GM23248 (cell line): Measurements from ENCODE around the gene TMEM161A. TPM values are rescaled to one million over a fixed set of nuclear protein-coding genes. Genes with fewer than 3 reads are reported as not detected.

ENCODE experiments used
- DNase-seq: peaks from one replicate; pipeline ENCODE4 v3.0.0-alpha.2; 2015
- H2AFZ ChIP-seq: fragments of 200-600 bp; sonication (generic); 2 replicates; pipeline ENCODE4 v1.6.1; 2016; ENCODE audit warnings: antibody characterized with exemption
- H3F3A ChIP-seq: fragments of 200-600 bp; sonication (generic); 2 replicates; pipeline ENCODE4 v1.6.1; 2016; ENCODE audit warnings: mild to moderate bottlenecking, antibody characterized with exemption, mixed run types; ENCODE audit not compliant: insufficient read depth
- H3K27ac ChIP-seq: fragments of 200-600 bp; sonication (generic); 2 replicates; pipeline ENCODE4 v1.5.1; 2016; ENCODE audit warnings: mild to moderate bottlenecking
- H3K27me3 ChIP-seq: fragments of 200-600 bp; sonication (generic); replicated peaks from 2 replicates; pipeline ENCODE4 v1.6.1; 2016; ENCODE audit warnings: mild to moderate bottlenecking; ENCODE audit not compliant: insufficient read depth
- H3K36me3 ChIP-seq: fragments of 200-600 bp; sonication (generic); 2 replicates; pipeline ENCODE4 v1.6.1; 2016; ENCODE audit warnings: low read depth, mild to moderate bottlenecking
- H3K4me1 ChIP-seq: fragments of 200-600 bp; sonication (generic); 2 replicates; pipeline ENCODE4 v1.6.1; 2016; ENCODE audit warnings: mild to moderate bottlenecking; ENCODE audit not compliant: insufficient read depth
- H3K4me2 ChIP-seq: fragments of 200-600 bp; sonication (generic); one replicate; pipeline ENCODE4 v1.6.1; 2016; ENCODE audit warnings: mild to moderate bottlenecking; ENCODE audit not compliant: unreplicated experiment
- H3K4me3 ChIP-seq: fragments of 200-600 bp; sonication (generic); 2 replicates; pipeline ENCODE4 v1.5.1; 2016; ENCODE audit warnings: mild to moderate bottlenecking
- H3K79me2 ChIP-seq: fragments of 200-600 bp; sonication (generic); 2 replicates; pipeline ENCODE4 v1.6.1; 2016; ENCODE audit warnings: mild to moderate bottlenecking; ENCODE audit not compliant: insufficient read depth
- H3K9ac ChIP-seq: fragments of 200-600 bp; sonication (generic); 2 replicates; pipeline ENCODE4 v1.6.1; 2016; ENCODE audit warnings: mild to moderate bottlenecking
- H3K9me2 ChIP-seq: fragments of 200-600 bp; sonication (generic); 2 replicates; pipeline ENCODE4 v1.6.1; 2016; ENCODE audit warnings: mixed run types, mild to moderate bottlenecking, moderate library complexity; ENCODE audit not compliant: insufficient read depth
- H3K9me3 ChIP-seq: fragments of 200-600 bp; sonication (generic); one replicate; pipeline ENCODE4 v1.6.1; 2017; ENCODE audit warnings: low read depth
- H4K20me1 ChIP-seq: fragments of 200-600 bp; sonication (generic); 2 replicates; pipeline ENCODE4 v1.6.0; 2016; ENCODE audit not compliant: insufficient read depth
- EZH2 ChIP-seq: fragments of 200-600 bp; sonication (generic); IDR thresholded peaks from 2 replicates; pipeline ENCODE4 v1.6.1; 2018; ENCODE audit warnings: antibody characterized with exemption, mild to moderate bottlenecking; ENCODE audit not compliant: insufficient read depth, poor library complexity, severe bottlenecking
- EZH2phosphoT487 ChIP-seq: fragments of 200-600 bp; sonication (generic); IDR thresholded peaks from 2 replicates; pipeline ENCODE4 v1.6.1; 2018; ENCODE audit warnings: antibody characterized with exemption, moderate library complexity, mild to moderate bottlenecking, low read depth; ENCODE audit not compliant: insufficient read depth
- WGBS, 2 experiments: methylation state at CpG; one replicate each; pipeline ENCODE4 v1.1.6; 2015 to 2017; ENCODE audit warnings: low lambda C conversion rate in 2 of 2, low coverage in 1 of 2; ENCODE audit errors: missing lambda C conversion rate in 2 of 2; 5-methylcytosine and 5-hydroxymethylcytosine counted together
- in situ Hi-C: fragments of 300-500 bp; cut with MboI; formaldehyde crosslinking; loops from 2 replicates; pipeline ENCODE4 v1.15.0; 2020
- polyA plus RNA-seq: library from polyadenylated mRNA; unstranded; fragments of >200 nt; fragmentation: Nextera tagmentation; extraction: Ambion mirVana; gene quantifications from 2 replicates; pipeline ENCODE4 v1.2.1, GENCODE V29; 2016
- total RNA-seq: library from RNA; depleted of rRNA; stranded (reverse); fragments of >200 nt; shearing (Covaris generic); gene quantifications from 2 replicates; pipeline ENCODE4 v1.2.3, GENCODE V29; 2014

TMEM161A gene
- total and polyA plus RNA-seq, 2 experiments from 2014 or later, result 29.1 to 33.7 TPM

GRCh38 chr19:19098084-19098702, 40.1 kb downstream of the TMEM161A start:
- Histone ChIP-seq H3K79me2 (no peaks in the 10 kb centered on the region), H3K9me3 (no peaks in the 10 kb centered on the region), H3K27me3 (no peaks in the 10 kb centered on the region), H3K4me2 (no peak overlapping the region), H3F3A (no peaks in the 10 kb centered on the region), H3K4me3 (no peak overlapping the region), H3K27ac (no peak overlapping the region), H2AFZ (no peak overlapping the region), H3K9me2 (no peaks in the 10 kb centered on the region), H3K4me1 (no peaks in the 10 kb centered on the region), H3K9ac (no peak overlapping the region), H3K36me3 (no peaks in the 10 kb centered on the region), H4K20me1 (no peaks in the 10 kb centered on the region)
- 84 to 91% methylated on average over 9 of the region's 9 CpGs for WGBS, 2 experiments
- DNase-seq, result no peak
- in situ Hi-C loops, result no loop called here
- TF ChIP-seq EZH2 (no peak), EZH2phosphoT487 (no peak)

GRCh38 chr19:19096641-19097627, 41.3 kb downstream of the TMEM161A start:
- H3K27ac ChIP-seq, result no peak overlapping the region
- no peaks in the 10 kb centered on the region for H3K27me3 ChIP-seq
- H2AFZ ChIP-seq, result no peak overlapping the region
- WGBS, 2 experiments, result 93 to 97% methylated on average over 23 to 24 of the region's 24 CpGs
- H3K9me3 ChIP-seq, result no peaks in the 10 kb centered on the region
- H3F3A ChIP-seq, result no peaks in the 10 kb centered on the region
- TF ChIP-seq EZH2 (no peak), EZH2phosphoT487 (no peak)
- no peak overlapping the region for H3K4me3 ChIP-seq
- in situ Hi-C loops, result no loop called here
- no peak for DNase-seq
- no peaks in the 10 kb centered on the region for H3K36me3 ChIP-seq
- H3K9me2 ChIP-seq, result no peaks in the 10 kb centered on the region
- H3K4me2 ChIP-seq, result no peak overlapping the region
- H4K20me1 ChIP-seq, result no peaks in the 10 kb centered on the region
- no peak overlapping the region for H3K9ac ChIP-seq
- H3K79me2 ChIP-seq, result no peaks in the 10 kb centered on the region
- no peaks in the 10 kb centered on the region for H3K4me1 ChIP-seq

- in situ Hi-C loops, result no loop called here
- TF ChIP-seq EZH2, result no peak
- TF ChIP-seq EZH2phosphoT487, result no peak
- Histone ChIP-seq H3K9me3 (no peaks in the 10 kb centered on the region), H3K79me2 (no peaks in the 10 kb centered on the region), H3K27me3 (no peaks in the 10 kb centered on the region), H3F3A (no peaks in the 10 kb centered on the region), H3K27ac (no peak overlapping the region), H3K4me2 (no peak overlapping the region), H3K9ac (no peak overlapping the region), H4K20me1 (no peaks in the 10 kb centered on the region), H3K9me2 (no peaks in the 10 kb centered on the region), H3K4me3 (no peak overlapping the region), H3K36me3 (no peaks in the 10 kb centered on the region), H2AFZ (no peak overlapping the region), H3K4me1 (no peaks in the 10 kb centered on the region)
- no peak for DNase-seq
- 77 to 82% methylated on average over 11 of the region's 11 CpGs for WGBS, 2 experiments
These were observed 42.6 kb downstream of the TMEM161A start for GRCh38 chr19:19095691-19096090.

- H3F3A ChIP-seq, result no peaks in the 10 kb centered on the region
- H3K4me3 ChIP-seq, result no peak overlapping the region
- no peaks in the 10 kb centered on the region for H3K9me2 ChIP-seq
- no peak overlapping the region for H3K27ac ChIP-seq
- no peaks in the 10 kb centered on the region for H3K36me3 ChIP-seq
- H4K20me1 ChIP-seq, result no peaks in the 10 kb centered on the region
- no peak overlapping the region for H3K9ac ChIP-seq
- H2AFZ ChIP-seq, result no peak overlapping the region
- no peaks in the 10 kb centered on the region for H3K9me3 ChIP-seq
- H3K27me3 ChIP-seq, result no peaks in the 10 kb centered on the region
- TF ChIP-seq EZH2phosphoT487 (no peak), EZH2 (no peak)
- WGBS, 2 experiments, result 85 to 86% methylated on average over 7 of the region's 7 CpGs
- DNase-seq, result no peak
- in situ Hi-C loops, result no loop called here
- H3K4me2 ChIP-seq, result no peak overlapping the region
- no peaks in the 10 kb centered on the region for H3K4me1 ChIP-seq
- no peaks in the 10 kb centered on the region for H3K79me2 ChIP-seq
These were observed 43.8 kb downstream of the TMEM161A start for GRCh38 chr19:19094513-19094912.
